ENCODE results near the gene CMTM5.

GRCh38 chr14:23362200-23362599, 14.6 kb upstream of the CMTM5 start:
- TF ChIP-seq CTCF (conservative IDR thresholded peaks at IDR 0.05; ENCODE audit: low read length) (0 out of 2 replicates have a peak, but pooled peaks have one; percentile 10), EZH2phosphoT487 (IDR thresholded peaks at IDR 0.05; ENCODE audit: borderline replicate concordance) (no peak)

Measured in Loucy (cell line).